ENCODE measurements around the gene DIPK1A. TPM values are rescaled to one million over a fixed set of nuclear protein-coding genes. Genes with fewer than 3 reads are reported as not detected.

The DIPK1A gene
- total RNA-seq, 4 donors from 2014 or later = 11.7 to 17.5 (median 15.1) TPM

DNA sequence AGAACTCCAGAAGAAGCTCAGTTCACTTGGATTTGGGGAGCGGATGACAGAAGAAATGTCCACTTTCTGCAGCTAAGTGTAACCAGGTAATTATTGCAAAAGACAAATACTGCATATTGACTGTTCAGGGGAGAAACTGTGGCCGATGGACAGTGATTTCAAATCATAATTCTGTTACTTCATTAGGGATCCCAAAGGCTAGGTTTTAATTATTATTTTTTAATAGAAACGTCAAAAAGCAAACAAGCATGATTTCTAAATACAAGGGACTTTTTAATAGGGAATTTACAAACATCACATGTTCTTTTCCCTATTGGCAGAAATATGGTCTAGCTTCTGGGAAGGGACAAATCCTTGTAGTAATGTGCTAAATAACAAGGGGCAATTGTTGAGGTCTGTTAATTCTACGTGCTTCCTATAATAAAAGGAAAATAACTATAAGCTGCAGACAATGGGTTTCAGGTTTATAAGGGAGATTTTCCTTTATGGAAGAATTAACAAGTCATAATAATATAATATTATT, 15.5 kb downstream of the DIPK1A start:
- Histone ChIP-seq H3K27me3 (no peaks in the 10 kb centered on the region), H3K27ac (no peak overlapping the region), H3K4me3 (replicated peaks in 1 of 3) (no peak overlapping the region), H3K9me3 (no peaks in the 10 kb centered on the region), H3K4me1 (peaks cover 17 to 20% of the 10 kb centered on the region in 2 donors), H3K36me3 (no peaks in the 10 kb centered on the region)
- intact Hi-C loops (cut with DNase I) = no loop called here
- no peak for TF ChIP-seq CTCF (IDR thresholded peaks at IDR 0.05)
- TF ChIP-seq POLR2A (IDR thresholded peaks at IDR 0.05) = no peak
- DNase-seq = no peak
- WGBS, 2 donors = 97% methylated on average over 4 of the region's 4 CpGs

DNA sequence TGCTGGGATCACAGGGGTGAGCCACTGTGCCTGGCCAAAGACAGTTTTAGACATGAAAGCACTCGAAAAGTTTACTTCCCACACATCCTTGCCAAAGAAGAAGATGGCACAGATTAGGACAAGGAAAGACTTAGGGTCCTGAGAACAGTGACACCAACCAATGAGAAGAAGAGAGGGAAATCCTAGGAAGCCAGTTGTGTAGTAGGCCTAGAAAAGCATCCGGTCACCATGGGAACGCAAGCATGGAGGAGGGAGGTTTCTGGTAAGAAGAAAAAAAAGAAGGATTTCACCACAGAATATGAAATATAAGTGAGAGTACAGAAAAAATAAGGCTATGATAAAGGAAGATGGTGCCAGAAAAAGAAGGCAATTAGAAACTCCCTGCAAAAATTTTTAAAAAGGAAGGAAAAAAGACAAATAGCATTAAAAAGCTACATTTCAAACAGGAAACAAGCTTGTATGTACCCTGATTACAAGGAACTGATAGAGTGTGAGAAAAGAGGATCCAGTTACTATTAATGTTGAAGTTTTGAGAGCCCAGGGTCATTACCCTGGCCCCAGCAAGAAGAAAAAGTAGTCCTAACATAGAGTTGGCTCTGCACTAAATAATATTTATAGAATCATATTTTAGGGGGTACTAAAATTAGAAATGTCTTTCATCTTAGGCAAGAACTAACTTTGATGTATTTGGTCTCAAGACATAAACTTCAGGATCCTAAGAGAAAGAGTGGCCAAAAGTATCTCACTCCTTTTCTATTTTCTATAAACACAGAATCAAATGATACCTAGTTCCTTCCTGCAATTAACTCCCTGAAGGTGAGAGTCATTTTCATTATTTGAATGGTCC, 16.1 kb downstream of the DIPK1A start:
- H3K9me3 ChIP-seq = no peaks in the 10 kb centered on the region
- DNase-seq = no peak
- TF ChIP-seq POLR2A (IDR thresholded peaks at IDR 0.05) = no peak
- no peak for TF ChIP-seq CTCF (IDR thresholded peaks at IDR 0.05)
- intact Hi-C loops (cut with DNase I) = no loop called here
- no peaks in the 10 kb centered on the region for H3K36me3 ChIP-seq
- peak overlapping the region; percentile 37 to 58 (median 53) for H3K27ac ChIP-seq
- 81% methylated on average over 3 of the region's 3 CpGs for WGBS, 2 donors
- peaks cover 17 to 20% of the 10 kb centered on the region in 2 donors for H3K4me1 ChIP-seq
- no peak overlapping the region for H3K4me3 ChIP-seq (replicated peaks in 1 of 3)
- no peaks in the 10 kb centered on the region for H3K27me3 ChIP-seq

DNA sequence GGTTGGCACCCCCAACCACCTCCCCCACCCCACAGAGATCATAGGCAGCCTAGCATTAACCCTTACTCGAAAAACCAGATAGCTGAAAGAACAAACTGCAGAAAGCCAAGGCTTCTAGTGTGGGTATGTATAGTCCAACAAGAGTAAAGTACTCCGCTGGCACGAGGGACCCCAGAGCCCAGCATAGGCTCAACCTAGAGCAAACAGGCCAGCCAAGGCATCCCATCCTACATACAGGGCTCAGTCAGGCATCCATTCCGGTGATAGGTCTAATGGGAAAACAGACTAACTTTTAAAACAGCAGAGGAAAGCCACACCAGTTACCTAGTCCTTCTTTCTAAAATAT, 17.8 kb downstream of the DIPK1A start:
- Histone ChIP-seq H3K4me3 (replicated peaks in 1 of 3) (no peak overlapping the region), H3K36me3 (no peaks in the 10 kb centered on the region), H3K4me1 (peaks cover 17 to 20% of the 10 kb centered on the region in 2 donors), H3K9me3 (no peaks in the 10 kb centered on the region), H3K27me3 (no peaks in the 10 kb centered on the region), H3K27ac (peak overlapping the region; percentile 20 to 58 (median 53))
- TF ChIP-seq POLR2A (IDR thresholded peaks at IDR 0.05) (no peak), CTCF (IDR thresholded peaks at IDR 0.05) (no peak)
- no peak for DNase-seq
- 52 to 64% methylated on average over 4 of the region's 4 CpGs for WGBS, 2 donors
- intact Hi-C loops (cut with DNase I) = no loop called here

DNA sequence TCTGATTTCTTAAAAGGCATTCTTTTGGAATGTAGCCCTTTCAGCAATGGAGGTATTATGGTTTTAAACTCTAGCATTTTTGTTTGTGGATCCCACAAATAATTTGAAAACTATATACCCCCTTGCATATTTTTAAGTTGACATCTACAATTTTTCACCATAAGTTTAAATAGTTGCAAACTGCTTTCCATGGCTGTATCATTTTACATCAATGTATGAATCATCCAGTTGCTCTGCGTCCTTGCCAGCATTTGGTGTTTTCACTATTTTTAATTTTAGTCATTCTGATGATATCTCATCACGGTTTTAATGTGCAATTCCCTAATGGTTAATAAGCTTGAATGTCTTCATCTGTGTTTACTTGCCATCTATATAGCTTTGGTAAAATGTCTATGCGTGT, 20.7 kb downstream of the DIPK1A start:
- Histone ChIP-seq H3K9me3 (no peaks in the 10 kb centered on the region), H3K36me3 (no peaks in the 10 kb centered on the region), H3K27ac (no peak overlapping the region), H3K4me1 (peaks cover 17 to 20% of the 10 kb centered on the region in 2 donors), H3K4me3 (replicated peaks in 1 of 3) (no peak overlapping the region), H3K27me3 (no peaks in the 10 kb centered on the region)
- DNase-seq = no peak
- 80 to 85% methylated on average over 3 of the region's 3 CpGs for WGBS, 2 donors
- no peak for TF ChIP-seq CTCF (IDR thresholded peaks at IDR 0.05)
- TF ChIP-seq POLR2A (IDR thresholded peaks at IDR 0.05) = no peak
- intact Hi-C loops (cut with DNase I) = no loop called here

DNA sequence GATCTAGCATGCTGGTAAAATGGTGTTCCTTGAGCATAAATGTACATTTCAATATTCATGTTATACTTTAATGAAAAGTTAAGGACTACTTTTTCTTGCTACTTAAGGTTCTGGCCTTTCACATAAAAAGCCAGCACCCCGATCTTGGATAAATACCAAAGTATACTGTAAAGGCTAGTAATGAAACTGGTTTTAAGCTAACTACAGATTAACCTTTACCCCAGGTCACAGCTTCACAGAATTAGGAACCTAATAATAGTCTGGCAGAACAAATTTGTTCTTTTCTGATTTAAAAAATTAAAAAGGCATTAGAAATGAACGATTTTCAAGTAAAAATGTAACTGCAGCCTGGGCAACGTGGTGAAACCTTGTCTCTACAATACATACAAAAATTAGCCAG, 23.5 kb downstream of the DIPK1A start:
- DNase-seq = no peak
- Histone ChIP-seq H3K4me3 (replicated peaks in 1 of 3) (no peak overlapping the region), H3K27me3 (no peaks in the 10 kb centered on the region), H3K4me1 (peaks cover 16 to 18% of the 10 kb centered on the region in 2 donors), H3K36me3 (no peaks in the 10 kb centered on the region), H3K27ac (no peak overlapping the region), H3K9me3 (no peaks in the 10 kb centered on the region)
- WGBS, 2 donors = 90 to 95% methylated on average over 3 of the region's 3 CpGs
- intact Hi-C loops (cut with DNase I) = no loop called here
- no peak for TF ChIP-seq POLR2A (IDR thresholded peaks at IDR 0.05)
- no peak for TF ChIP-seq CTCF (IDR thresholded peaks at IDR 0.05)

Measured in thyroid gland (tissue), 4 donors.